ENCODE results near the gene CDH18.

Gene CDH18

GRCh38 chr5:19497229-19497815, 490.7 kb downstream of the CDH18 start:
- no peak for DNase-seq (ENCODE audit: low read depth in 2 of 3, low spot score in 1 of 3)

- no peak for DNase-seq (ENCODE audit: low read depth in 2 of 3, low spot score in 1 of 3)
These were observed 491.9 kb downstream of the CDH18 start for GRCh38 chr5:19496056-19496455.

GRCh38 chr5:19492861-19493260, 495.1 kb downstream of the CDH18 start:
- no peak for DNase-seq (ENCODE audit: low read depth in 2 of 3, low spot score in 1 of 3)

- DNase-seq (ENCODE audit: low read depth in 2 of 3, low spot score in 1 of 3) = no peak
These were observed 499.2 kb downstream of the CDH18 start for GRCh38 chr5:19488786-19489185.

GRCh38 chr5:19487480-19487879, 500.5 kb downstream of the CDH18 start:
- DNase-seq (ENCODE audit: low read depth in 2 of 3, low spot score in 1 of 3) = no peak

- no peak for DNase-seq (ENCODE audit: low read depth in 2 of 3, low spot score in 1 of 3)
These were observed 508.4 kb downstream of the CDH18 start for GRCh38 chr5:19479562-19479961.

GRCh38 chr5:19462019-19462418, 526.0 kb downstream of the CDH18 start:
- DNase-seq (ENCODE audit: low read depth in 2 of 3, low spot score in 1 of 3) = no peak

GRCh38 chr5:19424506-19424905, 563.5 kb downstream of the CDH18 start:
- no peak for DNase-seq (ENCODE audit: low read depth in 2 of 3, low spot score in 1 of 3)
